ENCODE data around the gene PREX1.

The PREX1 gene

GRCh38 chr20:48731536-48731935 lies 96.3 kb downstream of the PREX1 start:
- DNase-seq: no peak

- no peak for DNase-seq
Measured at GRCh38 chr20:48730977-48731376, 96.8 kb downstream of the PREX1 start.

- no peak for DNase-seq
Measured at GRCh38 chr20:48729538-48729937, 98.3 kb downstream of the PREX1 start.

GRCh38 chr20:48728042-48728825 lies 99.6 kb downstream of the PREX1 start:
- no peak for DNase-seq

- no peak for DNase-seq
Measured at GRCh38 chr20:48727226-48727625, 100.6 kb downstream of the PREX1 start.

- no peak for DNase-seq
Measured at GRCh38 chr20:48725555-48725991, 102.2 kb downstream of the PREX1 start.

GRCh38 chr20:48724891-48725554 lies 102.8 kb downstream of the PREX1 start:
- DNase-seq: no peak

GRCh38 chr20:48724382-48724781 lies 103.4 kb downstream of the PREX1 start:
- no peak for DNase-seq

- DNase-seq: no peak
Measured at GRCh38 chr20:48723308-48724264, 104.2 kb downstream of the PREX1 start.

GRCh38 chr20:48722737-48723191 lies 105.0 kb downstream of the PREX1 start:
- peak; percentile 48 for DNase-seq

- no peak for DNase-seq
Measured at GRCh38 chr20:48722002-48722731, 105.6 kb downstream of the PREX1 start.

GRCh38 chr20:48721324-48722001 lies 106.3 kb downstream of the PREX1 start:
- DNase-seq: no peak

- no peak for DNase-seq
Measured at GRCh38 chr20:48720256-48720985, 107.4 kb downstream of the PREX1 start.

- DNase-seq: no peak
Measured at GRCh38 chr20:48719598-48720255, 108.1 kb downstream of the PREX1 start.

GRCh38 chr20:48718786-48719578 lies 108.8 kb downstream of the PREX1 start:
- no peak for DNase-seq

GRCh38 chr20:48717680-48718223 lies 110.0 kb downstream of the PREX1 start:
- no peak for DNase-seq

- DNase-seq: no peak
Measured at GRCh38 chr20:48717095-48717672, 110.6 kb downstream of the PREX1 start.

GRCh38 chr20:48716541-48716940 lies 111.3 kb downstream of the PREX1 start:
- DNase-seq: no peak

- DNase-seq: no peak
Measured at GRCh38 chr20:48716086-48716485, 111.7 kb downstream of the PREX1 start.

All from fibroblast of skin of right biceps (primary cell).